ENCODE measurements around the gene TVP23B. TPM values are rescaled to one million over a fixed set of nuclear protein-coding genes. Genes with fewer than 3 reads are reported as not detected.

The TVP23B gene
- total and polyA plus RNA-seq, 4 donors, result 25.4 to 55.1 (median 26.6) TPM

GRCh38 chr17:18850679-18851078, 69.7 kb downstream of the TVP23B start:
- no peak overlapping the region for H3K27ac ChIP-seq (ENCODE audit: low read depth in 1 of 2, low read length in 2 of 2)
- H3K27me3 ChIP-seq (ENCODE audit: control insufficient read depth in 4 of 4, insufficient read depth in 4 of 4, low read length in 3 of 4), result no peaks in the 10 kb centered on the region
- H3K4me3 ChIP-seq (ENCODE audit: low read depth in 1 of 3, low read length in 3 of 3), result no peak overlapping the region
- H3K9ac ChIP-seq (ENCODE audit: low read depth in 1 of 2, low read length in 2 of 2), result no peak overlapping the region
- H3K9me3 ChIP-seq (ENCODE audit: control insufficient read depth in 4 of 4, low read length in 3 of 4), result no peaks in the 10 kb centered on the region
- 93% methylated on average over 1 of the region's 1 CpG for WGBS
- H3K36me3 ChIP-seq (ENCODE audit: control insufficient read depth in 4 of 4, insufficient read depth in 3 of 4, low read depth in 1 of 4, low read length in 3 of 4), result no peaks in the 10 kb centered on the region
- DNase-seq (ENCODE audit: low spot score), result no peak
- TF ChIP-seq JUND (IDR thresholded peaks at IDR 0.05) (no peak), EGR1 (IDR thresholded peaks at IDR 0.05; ENCODE audit: low read depth in 2 of 2) (no peak), FOXA1 (IDR thresholded peaks at IDR 0.05) (no peak), REST (IDR thresholded peaks at IDR 0.05) (no peak), TAF1 (conservative IDR thresholded peaks at IDR 0.05) (no peak)
- TF ChIP-seq, protein P1, sequence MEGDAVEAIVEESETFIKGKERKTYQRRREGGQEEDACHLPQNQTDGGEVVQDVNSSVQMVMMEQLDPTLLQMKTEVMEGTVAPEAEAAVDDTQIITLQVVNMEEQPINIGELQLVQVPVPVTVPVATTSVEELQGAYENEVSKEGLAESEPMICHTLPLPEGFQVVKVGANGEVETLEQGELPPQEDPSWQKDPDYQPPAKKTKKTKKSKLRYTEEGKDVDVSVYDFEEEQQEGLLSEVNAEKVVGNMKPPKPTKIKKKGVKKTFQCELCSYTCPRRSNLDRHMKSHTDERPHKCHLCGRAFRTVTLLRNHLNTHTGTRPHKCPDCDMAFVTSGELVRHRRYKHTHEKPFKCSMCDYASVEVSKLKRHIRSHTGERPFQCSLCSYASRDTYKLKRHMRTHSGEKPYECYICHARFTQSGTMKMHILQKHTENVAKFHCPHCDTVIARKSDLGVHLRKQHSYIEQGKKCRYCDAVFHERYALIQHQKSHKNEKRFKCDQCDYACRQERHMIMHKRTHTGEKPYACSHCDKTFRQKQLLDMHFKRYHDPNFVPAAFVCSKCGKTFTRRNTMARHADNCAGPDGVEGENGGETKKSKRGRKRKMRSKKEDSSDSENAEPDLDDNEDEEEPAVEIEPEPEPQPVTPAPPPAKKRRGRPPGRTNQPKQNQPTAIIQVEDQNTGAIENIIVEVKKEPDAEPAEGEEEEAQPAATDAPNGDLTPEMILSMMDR (IDR thresholded peaks at IDR 0.05; ENCODE audit: low read depth, low read length, missing input control), result no peak
- peaks cover under 1 to 3% (median 1%) of the 10 kb centered on the region in 4 donors for H3K4me1 ChIP-seq (ENCODE audit: control insufficient read depth in 4 of 4, insufficient read depth in 4 of 4, low read length in 3 of 4)

- Histone ChIP-seq H3K27me3 (ENCODE audit: control insufficient read depth in 4 of 4, insufficient read depth in 4 of 4, low read length in 3 of 4) (no peaks in the 10 kb centered on the region), H3K36me3 (ENCODE audit: control insufficient read depth in 4 of 4, insufficient read depth in 3 of 4, low read depth in 1 of 4, low read length in 3 of 4) (no peaks in the 10 kb centered on the region), H3K4me3 (ENCODE audit: low read depth in 1 of 3, low read length in 3 of 3) (no peak overlapping the region), H3K4me1 (ENCODE audit: control insufficient read depth in 4 of 4, insufficient read depth in 4 of 4, low read length in 3 of 4) (peaks cover 2 to 5% (median 3%) of the 10 kb centered on the region in 4 donors), H3K9ac (ENCODE audit: low read depth in 1 of 2, low read length in 2 of 2) (no peak overlapping the region), H3K9me3 (ENCODE audit: control insufficient read depth in 4 of 4, low read length in 3 of 4) (no peaks in the 10 kb centered on the region), H3K27ac (ENCODE audit: low read depth in 1 of 2, low read length in 2 of 2) (no peak overlapping the region)
- no peak for DNase-seq (ENCODE audit: low spot score)
- TF ChIP-seq HNF4A (conservative IDR thresholded peaks at IDR 0.05) (no peak), MAX (IDR thresholded peaks at IDR 0.05) (no peak), RXRA (IDR thresholded peaks at IDR 0.05) (no peak), REST (IDR thresholded peaks at IDR 0.05) (no peak), TAF1 (conservative IDR thresholded peaks at IDR 0.05) (no peak), ATF3 (IDR thresholded peaks at IDR 0.05) (no peak)
- WGBS, result 86% methylated on average over 3 of the region's 3 CpGs
Measured at GRCh38 chr17:18851201-18851600, 70.2 kb downstream of the TVP23B start.

Measured in liver (tissue), 9 donors.